Astrocyte of the cerebellum (primary cell): ENCODE data around the gene PRRG3.

Source experiments
- DNase-seq: peaks from one replicate; pipeline ENCODE4 v3.0.0-alpha.2; 2011; ENCODE audit warnings: low read depth
- H3K4me3 ChIP-seq: 2 replicates; pipeline ENCODE4 v1.5.1; 2011; ENCODE audit warnings: mild to moderate bottlenecking, low read depth, low read length, moderate library complexity
- CTCF ChIP-seq: IDR thresholded peaks from 2 replicates; pipeline ENCODE4 v1.5.1; 2012; ENCODE audit warnings: low read length, low read depth, moderate library complexity, mild to moderate bottlenecking; ENCODE audit errors: missing control alignments
- in situ Hi-C: cut with HindIII; loops from 2 replicates; pipeline ENCODE4 v1.10.0; 2017; ENCODE audit warnings: low sequenced_read_pairs

The PRRG3 gene

DNA sequence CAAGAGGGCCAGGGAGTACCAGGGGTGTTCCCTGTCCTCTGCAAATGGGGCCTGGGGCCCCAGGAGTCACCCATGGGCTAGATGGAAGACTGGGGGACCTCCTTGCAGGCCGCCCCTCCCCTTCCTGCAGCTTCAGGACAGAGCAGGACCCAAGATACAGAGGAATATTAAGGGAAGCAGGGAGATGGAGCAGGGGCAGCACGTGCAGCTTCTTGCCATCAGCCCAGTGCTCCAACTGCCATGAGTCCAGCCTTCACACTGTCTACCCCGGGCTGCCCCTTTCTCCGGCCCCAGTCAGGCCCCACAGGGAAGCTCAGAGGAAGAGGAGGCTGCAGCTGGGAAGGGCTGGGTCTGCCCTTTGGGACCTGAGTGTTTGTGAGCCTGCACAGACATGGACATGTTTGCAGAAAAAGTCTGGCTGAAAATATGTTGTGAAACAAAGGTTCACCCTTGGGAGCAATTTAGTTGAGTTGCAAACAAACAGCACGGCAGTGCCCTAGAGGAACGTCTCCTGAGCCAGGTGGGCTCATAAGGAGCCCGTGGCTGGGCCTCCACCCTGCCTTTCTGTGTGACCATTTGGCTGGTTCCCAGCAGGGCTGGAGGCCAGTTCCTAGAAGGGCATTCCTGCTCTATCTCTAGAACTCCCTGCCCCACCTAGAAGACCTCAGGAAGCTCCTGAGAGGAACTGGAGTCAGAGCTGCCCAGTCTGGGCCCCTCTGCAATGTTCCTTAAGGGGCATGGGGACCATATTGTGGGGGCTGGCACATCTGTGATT is 29.5 kb downstream of the PRRG3 start:
- DNase-seq: no peak
- in situ Hi-C loops: loop anchor here (25.0 kb wide), 1 partner anchor 913 kb away; the partner anchor contains the start of gene GABRQ
- no peak overlapping the region for H3K4me3 ChIP-seq
- TF ChIP-seq CTCF: no peak

GRCh38 chrX:151725338-151725614 is 30.0 kb downstream of the PRRG3 start:
- DNase-seq: no peak
- no peak for TF ChIP-seq CTCF
- no peak overlapping the region for H3K4me3 ChIP-seq
- in situ Hi-C loops: loop anchor here (25.0 kb wide), 1 partner anchor 912 kb away; the partner anchor contains the start of gene GABRQ

DNA sequence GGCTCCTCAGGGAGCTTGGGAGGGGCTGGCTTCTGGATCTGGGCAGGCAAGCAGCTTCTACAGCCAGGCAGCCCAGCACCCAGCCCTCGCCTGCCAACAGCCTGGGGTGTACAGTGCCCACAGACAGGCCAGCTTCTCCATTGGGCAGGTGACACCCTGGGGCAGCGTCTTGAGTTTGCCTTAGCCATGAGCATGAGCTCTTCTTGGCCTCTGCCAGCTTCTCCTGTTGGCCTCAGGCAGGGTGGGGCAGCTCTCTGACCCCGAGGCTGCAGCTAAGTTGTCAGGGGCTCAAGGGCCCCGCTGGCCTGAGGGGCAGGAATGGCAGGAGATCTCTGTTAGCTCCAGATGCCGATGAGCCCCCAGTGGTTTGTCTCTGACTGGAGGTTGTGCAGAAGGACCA is 31.5 kb downstream of the PRRG3 start:
- no peak for DNase-seq
- no peak overlapping the region for H3K4me3 ChIP-seq
- in situ Hi-C loops: loop anchor here (25.0 kb wide), 1 partner anchor 911 kb away; the partner anchor contains the start of gene GABRQ
- no peak for TF ChIP-seq CTCF

GRCh38 chrX:151727346-151727745 is 32.1 kb downstream of the PRRG3 start:
- no peak overlapping the region for H3K4me3 ChIP-seq
- no peak for TF ChIP-seq CTCF
- in situ Hi-C loops: loop anchor here (25.0 kb wide), 1 partner anchor 910 kb away; the partner anchor contains the start of gene GABRQ
- no peak for DNase-seq

- DNase-seq: no peak
- in situ Hi-C loops: loop anchor here (25.0 kb wide), 1 partner anchor 908 kb away; the partner anchor contains the start of gene GABRQ
- no peak for TF ChIP-seq CTCF
Observed at GRCh38 chrX:151729056-151729725, 33.9 kb downstream of the PRRG3 start.

DNA sequence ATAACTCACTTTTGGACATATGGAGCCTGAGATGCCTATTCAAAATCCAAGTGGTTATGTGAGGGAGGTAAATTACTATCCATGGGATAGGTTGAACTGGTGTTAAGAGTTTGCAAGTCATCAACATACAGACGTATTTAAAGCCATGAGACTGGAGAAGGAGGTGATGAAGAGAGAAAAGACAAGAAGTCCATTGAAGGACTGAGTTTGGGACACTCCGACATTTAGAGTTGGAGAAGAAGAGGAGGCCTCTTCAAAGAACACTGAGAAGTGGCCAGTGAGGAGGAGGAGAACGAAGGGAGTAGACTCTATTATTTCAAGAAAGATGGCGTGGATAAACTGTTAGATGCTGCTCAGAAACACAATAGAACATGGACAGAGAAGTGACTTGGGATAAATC is 39.2 kb downstream of the PRRG3 start, which contains the start of gene CNGA2:
TSS of gene CNGA2 (plus strand) at position 301 of the 400 bp plus-strand sequence. CDS start 3,738 bp downstream, outside the sequence.
- no peak within 1 kb of the TSS for H3K4me3 ChIP-seq
- TF ChIP-seq CTCF: no peak
- DNase-seq: no peak
- in situ Hi-C loops: loop anchor here (25.0 kb wide), 1 partner anchor 903 kb away; the partner anchor contains the start of gene GABRQ

More at GRCh38 chrX:151729056-151729725, 33.9 kb downstream of the PRRG3 start:
- H3K4me3 ChIP-seq: no peak overlapping the region
